Muscle of leg (tissue), 11 donors: ENCODE data around the gene MAGI3. TPM values are rescaled to one million over a fixed set of nuclear protein-coding genes. Genes with fewer than 3 reads are reported as not detected.

Experiments used
- DNase-seq: peaks from one replicate; pipeline ENCODE4 v3.0.0; 2013
- H3K27ac ChIP-seq: one replicate; pipeline ENCODE4 v1.5.1; 2013; ENCODE audit warnings: mild to moderate bottlenecking, low read length, control low read depth
- H3K27me3 ChIP-seq: one replicate; pipeline ENCODE4 v1.6.1; 2013; ENCODE audit warnings: low read length; ENCODE audit not compliant: control insufficient read depth, insufficient read depth
- H3K36me3 ChIP-seq: one replicate; pipeline ENCODE4 v1.6.1; 2013; ENCODE audit warnings: low read length; ENCODE audit not compliant: control insufficient read depth, insufficient read depth
- H3K4me1 ChIP-seq: one replicate; pipeline ENCODE4 v1.6.1; 2013; ENCODE audit warnings: low read length; ENCODE audit not compliant: control insufficient read depth, insufficient read depth
- H3K4me3 ChIP-seq: one replicate; pipeline ENCODE4 v1.5.1; 2013; ENCODE audit warnings: low read length, control low read depth
- H3K9me3 ChIP-seq: replicated peaks from 2 replicates; pipeline ENCODE4 v1.6.1; 2013; ENCODE audit warnings: low read depth, low read length; ENCODE audit not compliant: control insufficient read depth
- WGBS: methylation state at CpG from one replicate; pipeline ENCODE4 v1.1.5; 2013; ENCODE audit warnings: missing lambda C conversion rate; ENCODE audit not compliant: insufficient coverage; 5-methylcytosine and 5-hydroxymethylcytosine counted together
- polyA plus RNA-seq, 8 donors: library from polyadenylated mRNA; unstranded; fragments of 120-200 nt; gene quantifications; one replicate each; pipeline versions ENCODE4 v1.2.1 to v1.2.3, GENCODE V29; 2013; ENCODE audit warnings: inconsistent platforms in 1 of 8, low replicate concordance in 1 of 8; ENCODE audit not compliant: insufficient read length in 8 of 8, insufficient read depth in 1 of 8
- total RNA-seq: library from RNA; stranded (reverse); fragments of 120-200 nt; gene quantifications from one replicate; pipeline ENCODE4 v1.2.4, GENCODE V29; 2013

MAGI3 gene
- total and polyA plus RNA-seq, 9 donors: 9.7 to 16.6 (median 13.0) TPM

GRCh38 chr1:113630340-113631327 lies 240.3 kb downstream of the MAGI3 start:
- Histone ChIP-seq H3K27me3 (no peaks in the 10 kb centered on the region), H3K27ac (no peak overlapping the region), H3K4me1 (no peaks in the 10 kb centered on the region), H3K9me3 (peaks cover 27% of the 10 kb centered on the region), H3K36me3 (no peaks in the 10 kb centered on the region), H3K4me3 (no peak overlapping the region)
- DNase-seq: no peak
- WGBS: 88% methylated on average over 7 of the region's 12 CpGs

GRCh38 chr1:113641396-113641795 lies 251.1 kb downstream of the MAGI3 start:
- Histone ChIP-seq H3K36me3 (peaks cover 3% of the 10 kb centered on the region), H3K27ac (no peak overlapping the region), H3K27me3 (no peaks in the 10 kb centered on the region), H3K9me3 (no peaks in the 10 kb centered on the region), H3K4me1 (no peaks in the 10 kb centered on the region), H3K4me3 (no peak overlapping the region)
- WGBS: no CpG with 5 or more reads among the region's 1 CpG
- no peak for DNase-seq

- no CpG with 5 or more reads among the region's 1 CpG for WGBS
- no peaks in the 10 kb centered on the region for H3K4me1 ChIP-seq
- H3K27me3 ChIP-seq: no peaks in the 10 kb centered on the region
- H3K4me3 ChIP-seq: no peak overlapping the region
- DNase-seq: no peak
- peaks cover 3% of the 10 kb centered on the region for H3K36me3 ChIP-seq
- H3K27ac ChIP-seq: no peak overlapping the region
- no peaks in the 10 kb centered on the region for H3K9me3 ChIP-seq
Observed at GRCh38 chr1:113647164-113647563, 256.8 kb downstream of the MAGI3 start.

GRCh38 chr1:113648478-113648877 lies 258.2 kb downstream of the MAGI3 start:
- Histone ChIP-seq H3K9me3 (no peaks in the 10 kb centered on the region), H3K27ac (no peak overlapping the region), H3K4me3 (no peak overlapping the region), H3K27me3 (no peaks in the 10 kb centered on the region), H3K4me1 (no peaks in the 10 kb centered on the region), H3K36me3 (peaks cover 3% of the 10 kb centered on the region)
- DNase-seq: no peak

GRCh38 chr1:113652771-113653170 lies 262.5 kb downstream of the MAGI3 start:
- no peaks in the 10 kb centered on the region for H3K27me3 ChIP-seq
- H3K9me3 ChIP-seq: no peaks in the 10 kb centered on the region
- no peaks in the 10 kb centered on the region for H3K4me1 ChIP-seq
- DNase-seq: no peak
- H3K4me3 ChIP-seq: no peak overlapping the region
- peaks cover 4% of the 10 kb centered on the region for H3K36me3 ChIP-seq
- H3K27ac ChIP-seq: no peak overlapping the region

GRCh38 chr1:113653741-113654140 lies 263.4 kb downstream of the MAGI3 start:
- H3K36me3 ChIP-seq: peaks cover 4% of the 10 kb centered on the region
- H3K9me3 ChIP-seq: no peaks in the 10 kb centered on the region
- WGBS: 90% methylated on average over 4 of the region's 5 CpGs
- H3K4me1 ChIP-seq: no peaks in the 10 kb centered on the region
- no peak overlapping the region for H3K27ac ChIP-seq
- no peak overlapping the region for H3K4me3 ChIP-seq
- no peaks in the 10 kb centered on the region for H3K27me3 ChIP-seq
- DNase-seq: no peak

GRCh38 chr1:113654883-113655282 lies 264.6 kb downstream of the MAGI3 start:
- DNase-seq: peak; percentile 9
- no peaks in the 10 kb centered on the region for H3K9me3 ChIP-seq
- H3K4me1 ChIP-seq: no peaks in the 10 kb centered on the region
- H3K27me3 ChIP-seq: no peaks in the 10 kb centered on the region
- H3K36me3 ChIP-seq: peaks cover 7% of the 10 kb centered on the region
- H3K27ac ChIP-seq: no peak overlapping the region
- no CpG with 5 or more reads among the region's 2 CpGs for WGBS
- no peak overlapping the region for H3K4me3 ChIP-seq

- Histone ChIP-seq H3K27me3 (no peaks in the 10 kb centered on the region), H3K9me3 (no peaks in the 10 kb centered on the region), H3K27ac (no peak overlapping the region), H3K4me3 (no peak overlapping the region), H3K36me3 (peaks cover 5% of the 10 kb centered on the region), H3K4me1 (no peaks in the 10 kb centered on the region)
- DNase-seq: no peak
- 50% methylated on average over 1 of the region's 3 CpGs for WGBS
Observed at GRCh38 chr1:113657126-113657525, 266.8 kb downstream of the MAGI3 start.

- Histone ChIP-seq H3K4me1 (no peaks in the 10 kb centered on the region), H3K9me3 (no peaks in the 10 kb centered on the region), H3K4me3 (no peak overlapping the region), H3K27me3 (no peaks in the 10 kb centered on the region), H3K27ac (no peak overlapping the region), H3K36me3 (peaks cover 5% of the 10 kb centered on the region)
- no peak for DNase-seq
- WGBS: no CpG with 5 or more reads among the region's 3 CpGs
Observed at GRCh38 chr1:113657556-113658063, 267.3 kb downstream of the MAGI3 start.

- no peak overlapping the region for H3K27ac ChIP-seq
Observed at GRCh38 chr1:113659035-113659434, 268.7 kb downstream of the MAGI3 start.

More at GRCh38 chr1:113659035-113659434, 268.7 kb downstream of the MAGI3 start:
- H3K27me3 ChIP-seq: no peaks in the 10 kb centered on the region
- DNase-seq: no peak
- H3K4me1 ChIP-seq: no peaks in the 10 kb centered on the region
- 94% methylated on average over 6 of the region's 9 CpGs for WGBS
- H3K4me3 ChIP-seq: no peak overlapping the region
- no peaks in the 10 kb centered on the region for H3K9me3 ChIP-seq
- H3K36me3 ChIP-seq: peaks cover 3% of the 10 kb centered on the region
